Measurements from ENCODE around the gene CREG1.
"Not testable (repeated sequence)": the region's sequence is repeated elsewhere in the genome, so short reads cannot be mapped to it uniquely, and the experiment has no call there.

Gene CREG1

GRCh38 chr1:167563579-167564246 is 10.2 kb upstream of the CREG1 start:
- peak; percentile 77 for DNase-seq

GRCh38 chr1:167562702-167563101 is 9.1 kb upstream of the CREG1 start:
- DNase-seq: no peak

DNA sequence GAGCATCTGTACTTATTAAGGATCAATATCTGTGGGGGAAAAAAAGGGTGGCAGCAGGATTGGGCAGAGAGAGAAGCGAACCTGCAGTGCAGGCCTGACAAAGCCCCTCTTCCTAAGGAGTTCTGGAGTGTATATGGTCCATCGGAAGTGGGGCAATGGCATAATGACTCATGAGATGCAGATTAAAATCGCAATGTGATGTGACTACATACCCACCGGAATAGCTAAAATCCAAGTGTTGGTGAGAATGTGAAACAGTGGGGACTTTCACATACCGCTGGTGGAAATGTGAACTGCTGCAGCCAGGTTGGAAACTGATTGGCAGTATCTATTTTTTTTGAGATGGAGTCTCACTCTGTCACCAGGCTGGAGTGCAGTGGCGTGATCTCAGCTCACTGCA is 8.2 kb upstream of the CREG1 start:
- no peak for DNase-seq

DNA sequence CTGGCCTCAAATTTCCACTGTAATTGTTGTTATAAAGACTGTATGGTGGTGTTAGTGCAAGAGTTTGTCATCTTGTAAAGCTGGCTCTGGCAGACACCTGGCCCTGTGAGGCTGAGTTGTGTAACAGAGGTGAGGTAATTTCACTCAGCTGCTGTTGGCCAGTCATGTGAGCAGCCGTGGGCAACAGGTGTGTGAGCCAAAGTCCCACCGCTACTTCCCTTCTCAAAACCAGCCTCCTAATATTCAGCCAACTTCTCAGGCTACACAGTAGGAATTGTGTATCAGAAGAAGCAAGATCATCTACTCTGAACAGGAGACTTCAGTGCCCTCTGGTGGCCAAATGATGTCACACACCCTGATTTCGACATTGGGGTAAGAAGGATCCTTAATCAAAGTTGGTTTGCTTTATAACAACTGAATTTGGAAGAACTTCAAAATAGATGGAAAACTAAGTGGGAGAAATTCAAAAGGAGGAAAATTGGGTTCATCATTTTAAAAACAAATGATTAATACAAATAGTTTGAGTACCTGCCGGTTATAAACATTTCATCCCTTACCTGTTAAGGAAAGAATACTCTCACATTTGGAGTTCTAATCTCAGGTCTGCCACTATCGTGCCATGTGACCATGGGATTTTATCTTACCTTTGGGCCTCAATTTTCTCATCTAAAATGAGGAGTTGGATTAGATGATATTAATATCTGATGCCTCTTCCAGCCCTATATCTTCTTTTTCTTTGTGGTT is 2.6 kb upstream of the CREG1 start:
- DNase-seq: peak; percentile 76

DNA sequence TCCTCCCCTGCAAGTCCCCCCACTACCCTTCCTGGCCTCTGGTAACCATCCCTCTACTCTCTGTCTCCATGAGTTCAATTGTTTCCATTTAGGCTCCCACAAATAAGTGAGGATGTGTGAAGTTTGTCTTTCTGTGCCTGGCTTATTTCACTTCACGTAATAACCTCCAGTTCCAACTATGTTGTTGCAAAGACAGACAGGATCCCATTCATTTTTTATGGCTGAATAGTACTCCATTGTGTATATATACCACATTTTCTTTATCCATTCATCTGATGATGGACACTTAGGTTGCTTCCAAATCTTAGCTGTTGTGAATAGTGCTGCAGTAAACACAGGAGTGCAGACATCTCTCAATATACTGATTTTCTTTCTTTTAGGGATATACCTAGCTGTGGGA is 1.5 kb upstream of the CREG1 start:
- DNase-seq: not testable (repeated sequence)

DNA sequence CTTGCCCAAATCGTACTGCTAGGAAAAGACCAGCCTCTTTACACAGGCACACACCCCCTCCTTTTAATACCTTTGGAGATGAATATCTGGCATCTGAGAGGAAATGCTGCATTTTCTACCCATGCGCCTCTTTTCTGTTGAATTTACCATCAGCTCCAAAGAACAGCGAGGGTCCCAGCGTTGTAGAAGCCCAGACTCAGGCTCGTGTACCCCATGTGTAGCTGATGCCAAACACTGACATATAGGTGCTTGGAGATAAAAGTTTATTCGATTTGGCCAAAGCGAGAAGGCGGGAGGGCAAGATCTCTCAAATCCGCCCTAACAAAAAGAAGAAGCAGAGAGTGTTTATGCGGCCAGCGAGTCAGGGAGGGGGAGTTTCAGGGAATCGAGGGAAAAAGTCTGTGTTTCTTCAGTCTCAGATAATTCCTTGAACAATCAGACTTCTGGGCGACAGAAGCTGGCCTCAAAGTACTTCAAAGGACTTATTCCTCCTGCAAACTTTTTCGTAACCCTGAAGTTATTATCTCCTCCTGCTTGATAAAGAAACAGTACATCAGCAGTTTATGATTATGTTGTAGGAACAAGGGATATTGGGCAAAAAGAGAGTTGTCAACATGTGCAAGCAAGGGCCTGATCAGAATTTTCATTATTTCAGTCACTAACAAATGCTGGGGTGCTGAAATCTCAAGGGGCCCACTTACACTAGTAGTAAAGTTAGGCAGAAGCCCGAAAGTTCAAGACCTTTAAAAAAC is 642 bp upstream of the CREG1 start:
- DNase-seq: no peak

DNA sequence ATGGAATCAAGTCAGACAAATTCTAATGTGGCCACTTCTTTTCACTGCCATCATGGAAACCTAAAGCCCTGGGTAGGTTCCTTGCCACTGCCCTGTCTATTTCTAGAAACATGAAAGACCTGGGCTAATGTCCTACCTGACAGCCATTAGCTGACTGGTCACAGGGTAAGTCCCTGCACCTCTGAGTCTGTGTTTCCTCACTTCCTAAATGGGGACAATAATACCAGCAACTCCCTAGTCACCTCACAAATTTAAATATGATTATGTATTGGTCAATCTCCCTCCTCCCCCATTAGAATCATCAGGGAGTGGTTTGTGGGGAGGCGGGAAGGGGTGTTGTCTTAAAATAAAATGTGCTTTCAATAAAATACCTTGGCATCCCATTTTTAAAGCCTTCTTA is 2.2 kb downstream of the CREG1 start:
- no peak for DNase-seq

GRCh38 chr1:167548059-167548932 is 5.3 kb downstream of the CREG1 start:
- DNase-seq: no peak

DNA sequence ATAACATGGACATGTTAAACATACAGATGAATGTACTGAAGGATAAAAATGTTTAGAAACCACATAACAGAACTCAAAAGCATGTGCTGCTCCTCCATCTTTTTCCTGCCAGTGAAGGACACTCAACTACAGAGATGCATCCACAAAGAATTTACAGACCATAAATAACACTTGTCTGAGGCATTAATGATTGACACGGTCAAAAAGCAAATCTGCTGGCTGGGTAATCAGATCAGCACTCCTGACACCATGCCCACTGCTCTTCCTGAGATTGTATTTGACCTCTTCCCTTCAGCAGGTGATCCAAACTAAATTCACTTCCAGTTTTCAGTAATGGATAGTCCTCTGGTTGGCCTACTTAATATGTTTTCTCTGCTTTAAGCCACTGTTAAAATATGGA is 6.6 kb downstream of the CREG1 start:
- no peak for DNase-seq

DNA sequence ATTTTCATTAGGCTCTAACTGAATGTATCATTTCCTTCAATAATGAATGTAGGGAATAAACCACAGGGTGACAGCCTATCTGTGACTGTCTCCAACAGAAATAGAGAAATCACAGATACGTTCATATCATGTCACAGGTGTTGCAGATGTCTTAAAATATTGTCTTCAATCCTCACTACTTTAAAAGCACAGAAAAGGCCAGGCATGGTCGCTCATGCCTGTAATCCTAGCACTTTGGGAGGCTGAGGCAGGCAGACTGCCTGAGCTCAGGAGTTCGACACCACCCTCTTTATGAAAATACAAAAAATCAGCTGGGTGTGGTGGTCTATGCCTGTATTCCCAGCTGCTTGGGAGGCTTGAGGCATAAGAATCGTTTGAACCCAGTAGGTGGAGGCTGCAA is 8.2 kb downstream of the CREG1 start:
- DNase-seq: no peak

DNA sequence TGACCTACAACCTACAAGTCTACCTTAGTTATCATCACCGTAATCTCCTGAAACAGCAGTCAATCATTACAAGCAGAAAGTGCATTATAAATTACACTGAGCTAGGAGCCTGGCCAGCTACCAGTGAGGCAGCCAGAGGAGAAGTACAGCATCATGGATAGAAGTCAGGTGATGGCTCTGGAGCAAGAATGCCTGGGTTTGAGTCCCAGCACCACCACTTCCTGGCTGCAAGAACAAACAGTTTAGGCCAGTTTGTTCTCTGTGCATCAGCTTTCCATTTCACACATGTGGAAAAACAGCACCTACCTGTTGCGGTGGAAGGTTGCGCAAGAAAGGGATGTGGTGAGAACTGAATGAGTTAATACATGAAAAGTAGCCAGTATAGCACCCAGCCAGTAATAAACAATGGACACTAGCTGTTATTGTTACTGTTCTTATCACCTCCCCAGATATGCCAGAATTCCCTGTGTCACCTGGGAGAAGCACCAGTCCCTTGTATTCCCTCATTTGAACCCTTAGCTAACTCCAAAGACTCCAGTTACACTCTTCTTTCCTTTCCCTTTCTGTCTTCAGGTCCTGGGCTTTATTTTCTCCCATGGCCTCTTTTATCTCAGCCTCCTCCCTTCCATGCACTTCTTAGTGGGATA is 9.0 kb downstream of the CREG1 start:
- no peak for DNase-seq

GRCh38 chr1:167543199-167543990 is 10.2 kb downstream of the CREG1 start:
- no peak for DNase-seq

- no peak for DNase-seq
These were observed 11.2 kb downstream of the CREG1 start for GRCh38 chr1:167542109-167543032.

- DNase-seq: no peak
These were observed 12.0 kb downstream of the CREG1 start for GRCh38 chr1:167541610-167542009.

GRCh38 chr1:167541003-167541402 is 12.6 kb downstream of the CREG1 start:
- no peak for DNase-seq

DNA sequence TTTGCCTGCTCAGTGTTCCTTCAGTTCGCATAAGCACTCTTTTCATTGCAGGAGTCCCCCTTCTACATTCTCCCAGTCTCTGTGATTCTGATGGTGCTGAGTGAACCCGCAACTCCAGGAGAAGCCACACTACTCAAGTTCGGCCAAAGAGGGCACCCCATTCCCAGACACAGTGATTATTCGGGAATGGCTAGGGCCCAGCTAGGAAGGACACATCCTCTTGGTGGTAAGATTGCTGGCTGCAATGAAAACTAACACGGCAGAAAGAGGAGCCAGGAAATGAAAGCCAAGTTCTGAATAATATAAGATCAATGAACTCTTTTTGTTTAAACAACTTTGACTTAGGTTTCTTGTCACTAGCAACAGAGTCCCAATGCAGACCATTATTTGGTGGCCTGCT is 14.9 kb downstream of the CREG1 start:
- no peak for DNase-seq

DNA sequence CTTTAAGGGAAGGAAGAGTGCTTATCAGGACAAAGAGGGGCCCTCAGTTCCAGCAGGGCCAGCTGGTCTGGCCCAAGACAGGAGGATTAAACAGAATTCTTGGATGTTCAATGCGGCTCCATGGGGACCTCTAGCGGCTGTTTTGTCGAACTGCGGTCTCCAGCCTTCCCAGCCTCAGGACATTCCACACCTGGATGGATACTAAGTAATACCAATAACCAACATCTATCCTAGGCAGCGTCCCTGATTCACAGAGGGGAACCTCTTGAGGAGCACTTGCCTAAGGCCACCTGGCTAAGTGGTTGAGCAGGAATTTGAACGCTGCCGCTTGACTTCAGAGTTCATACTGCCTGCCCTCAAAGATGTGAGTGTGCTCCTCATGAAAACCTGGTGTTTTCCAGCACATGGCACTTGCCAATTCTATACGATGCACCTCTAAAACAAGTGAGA is 19.7 kb downstream of the CREG1 start:
- peak; percentile 83 for DNase-seq

DNA sequence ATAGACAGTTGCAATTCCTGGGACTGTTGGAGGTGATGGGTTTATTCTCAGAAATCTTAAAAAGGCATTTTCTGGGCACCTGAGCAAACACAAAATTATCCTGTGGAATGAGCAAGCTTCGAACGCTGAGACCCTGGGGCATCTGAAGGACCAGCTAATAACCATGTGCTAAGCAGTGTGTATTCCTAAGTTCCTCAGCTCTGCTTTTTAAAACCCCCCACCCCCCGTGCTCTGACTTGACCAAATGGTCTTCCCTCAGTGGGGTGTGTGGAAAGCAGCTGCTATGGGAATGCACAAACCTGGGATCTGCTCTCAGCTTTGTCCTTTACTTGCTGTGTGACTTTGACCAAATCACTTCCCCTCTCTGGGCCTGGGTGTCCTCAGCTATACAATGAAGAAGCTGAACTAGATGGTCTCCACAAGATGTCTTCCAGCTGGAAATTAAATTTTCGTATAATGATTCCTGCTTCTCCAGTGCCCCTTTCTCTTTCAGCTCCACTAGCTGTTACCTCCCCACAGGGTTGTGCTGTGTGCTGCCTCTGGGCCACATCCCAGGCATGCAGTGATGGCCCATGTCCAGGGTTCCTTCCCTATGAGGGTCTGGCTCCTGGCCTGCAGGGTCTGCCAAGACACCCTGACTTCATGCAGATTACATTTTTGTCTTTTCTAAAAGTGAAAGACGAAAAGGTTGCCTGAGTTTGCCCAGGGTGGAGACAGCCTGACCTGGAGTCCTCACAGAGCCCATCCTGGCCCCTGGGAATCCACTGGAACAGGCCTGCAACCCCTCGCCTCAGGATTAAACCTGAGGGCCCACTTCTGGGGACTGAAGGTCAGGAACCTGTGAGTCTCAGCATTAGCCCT is 20.4 kb downstream of the CREG1 start:
- DNase-seq: no peak

DNA sequence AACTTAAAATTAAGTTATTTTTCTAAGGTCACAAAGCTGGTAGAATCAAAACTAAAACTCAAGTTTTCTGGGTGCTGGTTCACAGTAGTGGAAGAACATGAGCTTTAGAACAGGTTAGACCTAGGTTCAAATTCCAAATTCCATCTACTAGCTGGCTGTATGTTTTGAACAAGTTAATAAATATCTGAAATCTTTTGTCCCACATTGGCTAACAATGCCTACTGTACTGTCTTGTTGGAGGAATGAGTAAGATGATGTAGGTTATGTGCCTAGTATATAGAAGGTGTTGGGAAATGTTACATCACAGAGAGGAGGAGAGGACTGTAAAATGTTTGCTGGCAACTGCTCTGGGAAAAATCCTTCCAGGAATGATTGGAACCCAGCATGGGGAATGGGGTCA is 21.2 kb downstream of the CREG1 start:
- no peak for DNase-seq

Measured in NCI-H187 treated with DMSO at 0.1 percent for 48 hours (cell line).